Caco-2 (cell line): ENCODE data around the gene MAIP1. TPM values are rescaled to one million over a fixed set of nuclear protein-coding genes. Genes with fewer than 3 reads are reported as not detected.

ENCODE experiments used
- BruUV-seq: library from RNA; stranded (reverse); fragments of 400-500 nt; replicated peaks from 2 replicates; lab custom pipeline; 2021; lab: Mats Ljungman, UMichigan
- CTCF ChIA-PET: fragments of 300-600 bp; sonication (Branson Sonifier 250); formaldehyde crosslinking; loops from one replicate; lab custom pipeline; 2022; ENCODE audit warnings: antibody characterized with exemption; lab: Charles Lee
- POLR2A ChIA-PET: fragments of 300-600 bp; sonication (Branson Sonifier 250); formaldehyde crosslinking; loops from one replicate; lab custom pipeline; 2022; ENCODE audit warnings: antibody characterized with exemption; lab: Charles Lee
- DNase-seq, 2 experiments: peaks; one replicate each; pipeline versions ENCODE4 v3.0.0 to v3.0.0-alpha.2; 2020 to 2022
- H3K27me3 ChIP-seq: replicated peaks from 2 replicates; pipeline ENCODE4 v1.6.0; 2011; ENCODE audit warnings: low read length; ENCODE audit not compliant: control insufficient read depth, insufficient read depth
- H3K36me3 ChIP-seq: 2 replicates; pipeline ENCODE4 v1.5.1; 2011; ENCODE audit warnings: low read length; ENCODE audit not compliant: control insufficient read depth, insufficient read depth
- H3K4me1 ChIP-seq: fragments of 250-450 bp; sonication (Bioruptor Pico); 2 replicates; pipeline ENCODE4 v1.5.1; 2020; ENCODE audit warnings: mild to moderate bottlenecking
- H3K4me3 ChIP-seq: 2 replicates; pipeline ENCODE4 v1.5.1; 2011; ENCODE audit warnings: low read depth, mild to moderate bottlenecking, control low read depth, low read length
- H3K9me3 ChIP-seq: fragments of 250-450 bp; sonication (Bioruptor Pico); 2 replicates; pipeline ENCODE4 v1.5.1; 2020; ENCODE audit warnings: mild to moderate bottlenecking, moderate library complexity
- H3K27ac Mint-ChIP-seq: one replicate; pipeline ENCODE4 v1.8.0; 2022; ENCODE audit warnings: mixed read lengths; ENCODE audit not compliant: unreplicated experiment
- H3K27me3 Mint-ChIP-seq: one replicate; pipeline ENCODE4 v1.8.0; 2022; ENCODE audit warnings: mixed read lengths; ENCODE audit not compliant: insufficient read depth, unreplicated experiment
- H3K36me3 Mint-ChIP-seq: one replicate; pipeline ENCODE4 v1.8.0; 2022; ENCODE audit warnings: mild to moderate bottlenecking, mixed read lengths; ENCODE audit not compliant: insufficient read depth, unreplicated experiment
- H3K4me1 Mint-ChIP-seq: one replicate; pipeline ENCODE4 v1.8.0; 2022; ENCODE audit warnings: low read depth, mixed read lengths; ENCODE audit not compliant: unreplicated experiment
- H3K4me3 Mint-ChIP-seq: one replicate; pipeline ENCODE4 v1.8.0; 2022; ENCODE audit warnings: mild to moderate bottlenecking, moderate library complexity, mixed read lengths; ENCODE audit not compliant: unreplicated experiment
- H3K9me3 Mint-ChIP-seq: one replicate; pipeline ENCODE4 v1.8.0; 2022; ENCODE audit warnings: mixed read lengths; ENCODE audit not compliant: unreplicated experiment
- CTCF ChIP-seq, 2 experiments: fragments of 200-600 bp in 1 of 2; IDR thresholded peaks; 1 replicate in 1 of 2; 2 replicates in 1 of 2; pipeline versions ENCODE4 v1.5.1 to v1.8.0; 2011 to 2022; ENCODE audit warnings: antibody characterized with exemption in 1 of 2, control low read depth in 1 of 2, inconsistent platforms in 1 of 2, low read depth in 1 of 2, low read length in 1 of 2, mild to moderate bottlenecking in 1 of 2, moderate library complexity in 1 of 2; ENCODE audit not compliant: insufficient read depth in 1 of 2, severe bottlenecking in 1 of 2, unreplicated experiment in 1 of 2
- intact Hi-C: fragments of 100-400 bp; cut with micrococcal nuclease; formaldehyde crosslinking; loops from one replicate; pipeline ENCODE4 v1.10.0; 2022; ENCODE audit not compliant: unreplicated experiment
- total RNA-seq: library from RNA; stranded (reverse); gene quantifications from 2 replicates; pipeline ENCODE4 v1.2.3, GENCODE V29; 2022

Gene MAIP1
- total RNA-seq, 1 experiment from 2014 or later, result 42.1 TPM

- Mint-ChIP-seq H3K4me3 (no peak overlapping the region), H3K4me1 (peaks cover 6% of the 10 kb centered on the region), H3K36me3 (no peaks in the 10 kb centered on the region), H3K9me3 (no peaks in the 10 kb centered on the region), H3K27me3 (no peaks in the 10 kb centered on the region), H3K27ac (no peak overlapping the region)
- H3K27me3 ChIP-seq, result no peaks in the 10 kb centered on the region
- no peaks in the 10 kb centered on the region for H3K36me3 ChIP-seq
- no peaks in the 10 kb centered on the region for H3K9me3 ChIP-seq
- POLR2A ChIA-PET, result no interaction called here
- no peak for DNase-seq
- CTCF ChIA-PET, result interaction anchor here (0.7 kb wide), 1 partner anchor 490 kb away, joined by 3 read pairs; no protein-coding TSS in a partner anchor
- no peak for TF ChIP-seq CTCF (IDR thresholded peaks at IDR 0.05; ENCODE audit: insufficient read depth in 1 of 2, low read depth in 1 of 2, low read length in 1 of 2, severe bottlenecking in 1 of 2, unreplicated experiment in 1 of 2)
- no peak overlapping the region for H3K4me3 ChIP-seq
- BruUV-seq, result no TSS peak
- intact Hi-C loops, result loop anchor here (5.0 kb wide), 1 partner anchor 104 kb away; no protein-coding TSS in a partner anchor
- H3K4me1 ChIP-seq, result peaks cover 30% of the 10 kb centered on the region
Measured at GRCh38 chr2:199988151-199988550, 32.8 kb downstream of the MAIP1 start.

- POLR2A ChIA-PET, result no interaction called here
- CTCF ChIA-PET, result no interaction called here
- H3K27ac Mint-ChIP-seq, result no peak overlapping the region
Measured at GRCh38 chr2:199989822-199990221, 34.4 kb downstream of the MAIP1 start.

GRCh38 chr2:199991691-199992090 lies 36.3 kb downstream of the MAIP1 start:
- Histone ChIP-seq H3K36me3 (no peaks in the 10 kb centered on the region), H3K27me3 (no peaks in the 10 kb centered on the region), H3K4me1 (peaks cover 31% of the 10 kb centered on the region), H3K4me3 (no peak overlapping the region), H3K9me3 (no peaks in the 10 kb centered on the region)
- no TSS peak for BruUV-seq
- Mint-ChIP-seq H3K27ac (no peak overlapping the region), H3K36me3 (no peaks in the 10 kb centered on the region), H3K4me3 (no peak overlapping the region), H3K27me3 (no peaks in the 10 kb centered on the region), H3K4me1 (peaks cover 6% of the 10 kb centered on the region), H3K9me3 (no peaks in the 10 kb centered on the region)
- intact Hi-C loops, result no loop called here
- TF ChIP-seq CTCF (IDR thresholded peaks at IDR 0.05; ENCODE audit: insufficient read depth in 1 of 2, low read depth in 1 of 2, low read length in 1 of 2, severe bottlenecking in 1 of 2, unreplicated experiment in 1 of 2), result no peak
- ChIA-PET CTCF (no interaction called here), POLR2A (no interaction called here)
- no peak for DNase-seq

More at GRCh38 chr2:199989822-199990221, 34.4 kb downstream of the MAIP1 start:
- no peaks in the 10 kb centered on the region for H3K9me3 ChIP-seq
- Mint-ChIP-seq H3K27me3 (no peaks in the 10 kb centered on the region), H3K4me1 (peaks cover 6% of the 10 kb centered on the region), H3K9me3 (no peaks in the 10 kb centered on the region), H3K4me3 (no peak overlapping the region), H3K36me3 (no peaks in the 10 kb centered on the region)
- no TSS peak for BruUV-seq
- H3K27me3 ChIP-seq, result no peaks in the 10 kb centered on the region
- no peak for DNase-seq
- H3K36me3 ChIP-seq, result no peaks in the 10 kb centered on the region
- H3K4me3 ChIP-seq, result no peak overlapping the region
- H3K4me1 ChIP-seq, result peaks cover 30% of the 10 kb centered on the region
- intact Hi-C loops, result loop anchor here (5.0 kb wide), 1 partner anchor 102 kb away; no protein-coding TSS in a partner anchor
- TF ChIP-seq CTCF (IDR thresholded peaks at IDR 0.05; ENCODE audit: insufficient read depth in 1 of 2, low read depth in 1 of 2, low read length in 1 of 2, severe bottlenecking in 1 of 2, unreplicated experiment in 1 of 2), result no peak
